HCT116 (cell line): Measurements from ENCODE around the gene PTPRA. TPM values are rescaled to one million over a fixed set of nuclear protein-coding genes. Genes with fewer than 3 reads are reported as not detected.

ENCODE experiments used
- ATAC-seq: fragments of 200-7000 bp; cut with Tn5 transposase; 2 replicates; pipeline ENCODE4 v1.9.1; 2020; ENCODE audit warnings: mild to moderate bottlenecking, moderate library complexity
- BruUV-seq: library from RNA; stranded (reverse); fragments of 400-500 nt; replicated peaks from 2 replicates; lab custom pipeline; 2021; lab: Mats Ljungman, UMichigan
- CTCF ChIA-PET: fragments of 300-600 bp; sonication (Branson Sonifier 250); formaldehyde crosslinking; loops from one replicate; lab custom pipeline; 2021; ENCODE audit warnings: antibody characterized with exemption; lab: Charles Lee
- POLR2A ChIA-PET: fragments of 300-600, 350-600 bp; sonication (Branson Sonifier 250); formaldehyde crosslinking; loops from one replicate; lab custom pipeline; 2021; ENCODE audit warnings: antibody characterized with exemption; lab: Charles Lee
- RAD21 ChIA-PET, 2 experiments: fragments of 300-600 bp; sonication (Branson Sonifier 250); formaldehyde crosslinking; loops; one replicate each; lab custom pipeline; 2023; ENCODE audit warnings: low total read pairs in 2 of 2; ENCODE audit not compliant: uncharacterized antibody in 2 of 2, unreplicated experiment in 2 of 2, low non-redundant PET in 1 of 2; lab: Charles Lee
- DNase-seq: peaks from one replicate; pipeline ENCODE4 v3.0.0-alpha.2; 2010; ENCODE audit warnings: low read depth, low spot score
- H2AFZ ChIP-seq: fragments of 200-600 bp; shearing (Covaris generic), sonication (generic); 2 replicates; pipeline ENCODE4 v1.6.1; 2017; ENCODE audit warnings: low read depth, mixed run types, mixed read lengths, antibody characterized with exemption, low read length; ENCODE audit not compliant: poor library complexity, severe bottlenecking
- H3K27ac ChIP-seq: 2 replicates; pipeline ENCODE4 v1.5.1; 2012; ENCODE audit warnings: low read depth, low read length
- H3K27me3 ChIP-seq: fragments of 200-600 bp; sonication (generic); 2 replicates; pipeline ENCODE4 v1.6.1; 2016; ENCODE audit warnings: mixed run types, low read length, mixed read lengths; ENCODE audit not compliant: insufficient read depth
- H3K36me3 ChIP-seq, 2 experiments: fragments of 200-500 bp in 1 of 2; fragments of 200-600 bp in 1 of 2; sonication (Bioruptor generic) in 1 of 2; sonication (generic) in 1 of 2; 2 replicates each; pipeline versions ENCODE4 v1.5.1 to v1.6.1; 2014 to 2016; ENCODE audit warnings: low read length in 2 of 2, inconsistent platforms in 1 of 2, mixed read lengths in 1 of 2, mixed run types in 1 of 2; ENCODE audit not compliant: insufficient read depth in 2 of 2, control insufficient read depth in 1 of 2
- H3K4me1 ChIP-seq, 2 experiments: fragments of 200-600 bp in 1 of 2; sonication (generic) in 1 of 2; 2 replicates each; pipeline versions ENCODE4 v1.5.1 to v1.6.1; 2012 to 2017; ENCODE audit warnings: low read length in 2 of 2, inconsistent platforms in 1 of 2, mild to moderate bottlenecking in 1 of 2, mixed read lengths in 1 of 2, mixed run types in 1 of 2, moderate library complexity in 1 of 2; ENCODE audit not compliant: insufficient read depth in 2 of 2, control insufficient read depth in 1 of 2
- H3K4me2 ChIP-seq: fragments of 200-600 bp; sonication (generic); 2 replicates; pipeline ENCODE4 v1.6.1; 2017; ENCODE audit warnings: mixed run types, low read length, mixed read lengths
- H3K4me3 ChIP-seq, 2 experiments: fragments of 200-600 bp in 1 of 2; sonication (generic) in 1 of 2; replicated peaks in 1 of 2; 2 replicates each; pipeline ENCODE4 v1.5.1; 2011 to 2016; ENCODE audit warnings: low read length in 2 of 2, control low read depth in 1 of 2, low read depth in 1 of 2, mild to moderate bottlenecking in 1 of 2, mixed read lengths in 1 of 2, mixed run types in 1 of 2
- H3K79me2 ChIP-seq: fragments of 200-600 bp; sonication (generic); 2 replicates; pipeline ENCODE4 v1.6.1; 2017; ENCODE audit warnings: mild to moderate bottlenecking, mixed run types, low read length, moderate library complexity, mixed read lengths; ENCODE audit not compliant: insufficient read depth
- H3K9ac ChIP-seq: fragments of 200-600 bp; sonication (generic); 2 replicates; pipeline ENCODE4 v1.6.1; 2016; ENCODE audit warnings: low read length, mixed read lengths
- H3K9me2 ChIP-seq: fragments of 200-600 bp; sonication (generic), shearing (Covaris generic); 2 replicates; pipeline ENCODE4 v1.6.1; 2017; ENCODE audit warnings: mixed run types, mild to moderate bottlenecking, moderate library complexity; ENCODE audit not compliant: insufficient read depth
- H3K9me3 ChIP-seq, 2 experiments: fragments of 200-500 bp in 1 of 2; fragments of 200-600 bp in 1 of 2; sonication (Bioruptor generic) in 1 of 2; sonication (generic) in 1 of 2; 2 replicates each; pipeline ENCODE4 v1.6.1; 2014 to 2017; ENCODE audit warnings: low read length in 2 of 2, mixed read lengths in 2 of 2, inconsistent platforms in 1 of 2, low read depth in 1 of 2, mild to moderate bottlenecking in 1 of 2, mixed run types in 1 of 2, moderate library complexity in 1 of 2; ENCODE audit not compliant: control insufficient read depth in 1 of 2, insufficient read depth in 1 of 2
- H4K20me1 ChIP-seq: fragments of 200-600 bp; sonication (generic), shearing (Covaris generic); 2 replicates; pipeline ENCODE4 v1.6.1; 2017; ENCODE audit warnings: mixed run types, mild to moderate bottlenecking, moderate library complexity; ENCODE audit not compliant: insufficient read depth
- EGR1 ChIP-seq: IDR thresholded peaks from 2 replicates; pipeline ENCODE4 v1.6.1; 2012; ENCODE audit warnings: low read depth
- ELF1 ChIP-seq: IDR thresholded peaks from 2 replicates; pipeline ENCODE4 v1.6.1; 2012; ENCODE audit warnings: low read depth, borderline replicate concordance
- EZH2phosphoT487 ChIP-seq: fragments of 200-600 bp; IDR thresholded peaks from 2 replicates; pipeline ENCODE4 v1.6.1; 2018; ENCODE audit warnings: antibody characterized with exemption, borderline replicate concordance
- FOSL1 ChIP-seq: IDR thresholded peaks from 2 replicates; pipeline ENCODE4 v1.6.1; 2012; ENCODE audit warnings: low read depth
- REST ChIP-seq: IDR thresholded peaks from 2 replicates; pipeline ENCODE4 v1.6.1; 2012; ENCODE audit warnings: low read depth
- SP1 ChIP-seq: IDR thresholded peaks from 2 replicates; pipeline ENCODE4 v1.6.1; 2012; ENCODE audit warnings: low read depth
- TCF7L2 ChIP-seq: IDR thresholded peaks from 2 replicates; pipeline ENCODE4 v1.7.0; 2011; ENCODE audit warnings: borderline replicate concordance, inconsistent platforms; ENCODE audit not compliant: insufficient read depth, insufficient read length; ENCODE audit errors: extremely low read depth
- YY1 ChIP-seq: IDR thresholded peaks from 2 replicates; pipeline ENCODE4 v1.6.1; 2011; ENCODE audit warnings: low read length, low read depth, moderate library complexity, mild to moderate bottlenecking; ENCODE audit not compliant: insufficient replicate concordance; ENCODE audit errors: extremely low read depth
- ZBTB33 ChIP-seq: IDR thresholded peaks from 2 replicates; pipeline ENCODE4 v1.6.1; 2011; ENCODE audit warnings: mild to moderate bottlenecking, low read length, moderate library complexity; ENCODE audit not compliant: insufficient replicate concordance; ENCODE audit errors: extremely low read depth
- ZFX ChIP-seq: fragments of 450-650 bp; IDR thresholded peaks from 2 replicates; pipeline ENCODE4 v1.6.1; 2017
- ZNF274 ChIP-seq: fragments of 200-500 bp; sonication (Bioruptor generic); IDR thresholded peaks from 2 replicates; pipeline ENCODE4 v1.6.1; 2014; ENCODE audit warnings: mild to moderate bottlenecking, low read depth, low read length, inconsistent platforms
- intact Hi-C: fragments of 100-400 bp; cut with micrococcal nuclease; formaldehyde crosslinking; loops from 2 replicates; pipeline ENCODE4 v1.10.0; 2022
- total RNA-seq: library from RNA; stranded (reverse); gene quantifications from one replicate; pipeline ENCODE4 v1.2.1, GENCODE V29; 2021; ENCODE audit not compliant: unreplicated experiment

PTPRA gene
- total RNA-seq, 1 experiment from 2014 or later, result 44.6 TPM

GRCh38 chr20:2839732-2840137, 33.5 kb upstream of the PTPRA start:
- TF ChIP-seq ZFX, result no peak
- TF ChIP-seq EZH2phosphoT487, result no peak
- no peak for TF ChIP-seq TCF7L2
- no peak for TF ChIP-seq ZNF274
- no peak for TF ChIP-seq YY1
- no peak for TF ChIP-seq FOSL1
- TF ChIP-seq ELF1, result no peak
- no peak for TF ChIP-seq REST
- TF ChIP-seq SP1, result no peak
- TF ChIP-seq EGR1, result no peak
- TF ChIP-seq ZBTB33, result no peak

More at GRCh38 chr20:2839732-2840137, 33.5 kb upstream of the PTPRA start:
- ChIA-PET POLR2A (no interaction called here), CTCF (no interaction called here), RAD21 (no interaction called here)
- Histone ChIP-seq H3K27ac (peak overlapping the region; percentile 97; the same call in 1 of the 2 replicates), H2AFZ (no peak overlapping the region), H3K79me2 (peaks cover 12% of the 10 kb centered on the region), H3K9me2 (no peaks in the 10 kb centered on the region), H3K27me3 (no peaks in the 10 kb centered on the region), H3K4me3 (peak overlapping the region; percentile 73 to 96), H3K4me2 (peak overlapping the region; percentile 98), H3K9me3 (no peaks in the 10 kb centered on the region), H3K4me1 (peaks cover 13 to 20% of the 10 kb centered on the region in 2 experiments; a peak in 3 of 4 replicates), H3K36me3 (no peaks in the 10 kb centered on the region), H3K9ac (peak overlapping the region; percentile 81), H4K20me1 (no peaks in the 10 kb centered on the region)
- ATAC-seq, result no peak
- BruUV-seq, result no TSS peak
- no peak for DNase-seq
- intact Hi-C loops, result no loop called here
